Right lobe of liver (tissue), 4 donors: Measurements from ENCODE around the gene DUS3L.

ENCODE experiments used
- CTCF ChIP-seq, 4 donors: fragments of 200-600 bp in 3 of 4; fragments of 450-650 bp in 1 of 4; IDR thresholded peaks; one replicate each; pipeline versions ENCODE4 v1.5.1 to v1.8.0; 2016 to 2022; ENCODE audit warnings: antibody characterized with exemption in 4 of 4, mild to moderate bottlenecking in 2 of 4
- POLR2A ChIP-seq: fragments of 450-650 bp; IDR thresholded peaks from one replicate; pipeline ENCODE4 v1.6.1; 2017; ENCODE audit warnings: antibody characterized with exemption, mild to moderate bottlenecking
- donor health status: DM: no; HTN: no; CAD: no.
- donor health status: DM: no; HTN: no; CAD: no.
- donor health status: DM: no; HTN: yes; CAD: no.

GRCh38 chr19:5743630-5744029 is 47.3 kb downstream of the DUS3L start:
- TF ChIP-seq CTCF (IDR thresholded peaks at IDR 0.05) (no peak), POLR2A (no peak)
